HepG2 (cell line): ENCODE results near the gene OR2F2.

ENCODE experiments used
- CTCF ChIP-seq: sonication (generic); formaldehyde crosslinking; IDR thresholded peaks from 2 replicates; pipeline ENCODE4 v1.5.0; 2020; ENCODE audit warnings: mild to moderate bottlenecking, missing genetic modification reagents, moderate library complexity
- EP300 ChIP-seq, 3 experiments: sonication (generic) in 1 of 3; formaldehyde crosslinking in 1 of 3; IDR thresholded peaks; 2 replicates each; pipeline versions ENCODE4 v1.5.1 to v1.6.1; 2011 to 2020; ENCODE audit warnings: low read depth in 2 of 3, low read length in 2 of 3, borderline replicate concordance in 1 of 3, improper control_type of control experiment in 1 of 3, mild to moderate bottlenecking in 1 of 3, missing genetic modification reagents in 1 of 3, moderate library complexity in 1 of 3
- FOXM1 ChIP-seq: sonication (generic); formaldehyde crosslinking; IDR thresholded peaks from 2 replicates; pipeline ENCODE4 v1.5.0; 2020; ENCODE audit warnings: missing genetic modification reagents
- HIVEP1 ChIP-seq: sonication (generic); formaldehyde crosslinking; IDR thresholded peaks from 2 replicates; pipeline ENCODE4 v1.4.0; 2020; ENCODE audit warnings: mild to moderate bottlenecking, missing genetic modification reagents
- IRF1 ChIP-seq: sonication (generic); formaldehyde crosslinking; IDR thresholded peaks from 2 replicates; pipeline ENCODE4 v1.4.0; 2020; ENCODE audit warnings: low read depth, mild to moderate bottlenecking, missing genetic modification reagents
- POLR2A ChIP-seq, 2 experiments: IDR thresholded peaks; 2 replicates each; pipeline ENCODE4 v1.6.1; 2011; ENCODE audit warnings: low read depth in 2 of 2, low read length in 2 of 2, mild to moderate bottlenecking in 1 of 2, moderate library complexity in 1 of 2; ENCODE audit not compliant: insufficient read depth in 1 of 2
- TCF12 ChIP-seq, 2 experiments: fragments of 450-650 bp in 1 of 2; sonication (generic) in 1 of 2; formaldehyde crosslinking in 1 of 2; IDR thresholded peaks; 2 replicates each; pipeline versions ENCODE4 v1.6.1 to v1.8.0; 2017 to 2022; ENCODE audit warnings: antibody characterized with exemption in 1 of 2, mild to moderate bottlenecking in 1 of 2, missing genetic modification reagents in 1 of 2, moderate library complexity in 1 of 2
- USF2 ChIP-seq, 2 experiments: sonication (generic) in 1 of 2; formaldehyde crosslinking in 1 of 2; IDR thresholded peaks; 2 replicates each; pipeline versions ENCODE4 v1.5.1 to v1.6.1; 2011 to 2020; ENCODE audit warnings: borderline replicate concordance in 1 of 2, low read depth in 1 of 2, low read length in 1 of 2, mild to moderate bottlenecking in 1 of 2, missing genetic modification reagents in 1 of 2, moderate library complexity in 1 of 2
- ZSCAN5A ChIP-seq: sonication (generic); formaldehyde crosslinking; IDR thresholded peaks from 2 replicates; pipeline ENCODE4 v1.8.0; 2022; ENCODE audit warnings: mild to moderate bottlenecking, missing genetic modification reagents, borderline replicate concordance

GRCh38 chr7:143908120-143908519 is 26.9 kb upstream of the OR2F2 start:
- TF ChIP-seq TCF12 (IDR thresholded peaks at IDR 0.05) (no peak), TCF12 (CRISPR knock-in tag; IDR thresholded peaks at IDR 0.05) (no peak), ZSCAN5A (CRISPR knock-in tag) (no peak), IRF1 (CRISPR knock-in tag) (no peak), EP300 (IDR thresholded peaks at IDR 0.05; ENCODE audit: low read depth in 2 of 2, low read length in 2 of 2) (no peak), EP300 (CRISPR knock-in tag; IDR thresholded peaks at IDR 0.05; ENCODE audit: borderline replicate concordance) (no peak), CTCF (CRISPR knock-in tag) (no peak), USF2 (IDR thresholded peaks at IDR 0.05; ENCODE audit: low read depth, low read length) (no peak), USF2 (CRISPR knock-in tag; IDR thresholded peaks at IDR 0.05; ENCODE audit: borderline replicate concordance) (no peak), POLR2A (IDR thresholded peaks at IDR 0.05; ENCODE audit: insufficient read depth in 1 of 2, low read depth in 2 of 2, low read length in 2 of 2) (no peak), HIVEP1 (CRISPR knock-in tag) (no peak), FOXM1 (no peak)
